DND-41 (cell line): ENCODE results near the gene PRKAR1B.

Source experiments
- ATAC-seq: fragments of 200-7000 bp; cut with Tn5 transposase; 3 replicates; pipeline ENCODE4 v1.9.1; 2021; ENCODE audit warnings: low read depth; ENCODE audit not compliant: insufficient read depth
- DNase-seq: peaks from one replicate; pipeline ENCODE4 v3.0.0-alpha.2; 2020
- H2AFZ ChIP-seq: 2 replicates; pipeline ENCODE4 v1.6.0; 2012; ENCODE audit warnings: low read depth, low read length
- H3K27ac ChIP-seq: 2 replicates; pipeline ENCODE4 v1.5.1; 2012; ENCODE audit warnings: low read length, inconsistent platforms
- H3K27me3 ChIP-seq: fragments of 200-600 bp; sonication (generic); 2 replicates; pipeline ENCODE4 v1.6.0; 2012; ENCODE audit warnings: low read length, mild to moderate bottlenecking, inconsistent platforms; ENCODE audit not compliant: insufficient read depth, poor library complexity
- H3K36me3 ChIP-seq: 2 replicates; pipeline ENCODE4 v1.5.1; 2012; ENCODE audit warnings: low read length, inconsistent platforms; ENCODE audit not compliant: insufficient read depth
- H3K4me1 ChIP-seq: 2 replicates; pipeline ENCODE4 v1.5.1; 2012; ENCODE audit warnings: mild to moderate bottlenecking, low read length; ENCODE audit not compliant: insufficient read depth
- H3K4me2 ChIP-seq: 2 replicates; pipeline ENCODE4 v1.6.0; 2012; ENCODE audit warnings: mild to moderate bottlenecking, moderate library complexity, low read length, inconsistent platforms; ENCODE audit not compliant: insufficient read depth
- H3K4me3 ChIP-seq, 2 experiments: fragments of 200-600 bp in 1 of 2; shearing (Covaris generic) in 1 of 2; 2 replicates each; pipeline ENCODE4 v1.5.1; 2012 to 2016; ENCODE audit warnings: inconsistent platforms in 2 of 2, low read length in 2 of 2, mild to moderate bottlenecking in 2 of 2, low read depth in 1 of 2, moderate library complexity in 1 of 2
- H3K79me2 ChIP-seq: 2 replicates; pipeline ENCODE4 v1.6.0; 2012; ENCODE audit warnings: low read length, inconsistent platforms; ENCODE audit not compliant: insufficient read depth
- H3K9ac ChIP-seq: 2 replicates; pipeline ENCODE4 v1.6.0; 2012; ENCODE audit warnings: low read depth, mild to moderate bottlenecking, inconsistent platforms, low read length, moderate library complexity
- H3K9me3 ChIP-seq: 2 replicates; pipeline ENCODE4 v1.5.1; 2012; ENCODE audit warnings: low read length, moderate library complexity, mild to moderate bottlenecking, inconsistent platforms; ENCODE audit not compliant: insufficient read depth, severe bottlenecking
- H4K20me1 ChIP-seq: 2 replicates; pipeline ENCODE4 v1.6.0; 2012; ENCODE audit warnings: low read length; ENCODE audit not compliant: insufficient read depth
- EZH2 ChIP-seq: IDR thresholded peaks from 3 replicates; pipeline ENCODE4 v1.6.1; 2012; ENCODE audit warnings: borderline replicate concordance, low read depth, mild to moderate bottlenecking, moderate library complexity, low read length, inconsistent platforms; ENCODE audit not compliant: severe bottlenecking
- TF ChIP-seq, protein P1 (sequence below): IDR thresholded peaks from 2 replicates; pipeline ENCODE4 v1.5.1; 2012; ENCODE audit warnings: borderline replicate concordance, low read length, moderate library complexity, mild to moderate bottlenecking; ENCODE audit not compliant: poor library complexity, severe bottlenecking; ENCODE audit errors: extremely low read depth

The PRKAR1B gene

DNA sequence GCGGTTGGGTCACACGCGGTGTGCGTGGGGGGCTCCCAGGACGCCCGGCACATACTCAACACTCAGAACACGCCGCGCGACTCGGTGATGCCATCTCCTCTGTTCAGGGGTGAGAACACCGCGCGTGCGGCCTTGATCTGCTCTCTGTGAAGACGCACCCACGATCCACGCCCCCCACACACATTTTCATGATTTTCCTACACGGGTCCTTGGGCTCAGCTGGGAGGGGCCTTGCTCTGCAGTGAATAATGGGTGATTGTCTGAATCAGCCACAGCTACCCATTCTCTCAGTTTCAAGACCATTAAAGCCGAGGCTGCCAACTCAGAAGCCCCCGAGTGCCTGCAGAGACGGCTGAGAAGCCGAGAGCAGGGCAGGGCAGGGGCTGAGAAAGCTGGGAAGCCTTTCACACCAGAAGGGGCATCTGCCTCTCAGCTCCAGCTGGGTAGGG is 153.1 kb downstream of the PRKAR1B start:
- peaks cover 1% of the 10 kb centered on the region; the same call in 1 of the 2 replicates for H4K20me1 ChIP-seq
- no peaks in the 10 kb centered on the region for H3K9me3 ChIP-seq
- H3K36me3 ChIP-seq, result peaks cover 63% of the 10 kb centered on the region
- no peak overlapping the region for H3K9ac ChIP-seq
- no peak overlapping the region; the same call in 1 of the 2 replicates for H3K27ac ChIP-seq
- H2AFZ ChIP-seq, result no peak overlapping the region
- H3K4me3 ChIP-seq, result no peak overlapping the region
- no peaks in the 10 kb centered on the region for H3K4me1 ChIP-seq
- ATAC-seq (no peak), DNase-seq (no peak)
- no peak overlapping the region for H3K4me2 ChIP-seq
- TF ChIP-seq EZH2, result no peak
- H3K79me2 ChIP-seq, result no peaks in the 10 kb centered on the region
- H3K27me3 ChIP-seq, result no peaks in the 10 kb centered on the region

DNA sequence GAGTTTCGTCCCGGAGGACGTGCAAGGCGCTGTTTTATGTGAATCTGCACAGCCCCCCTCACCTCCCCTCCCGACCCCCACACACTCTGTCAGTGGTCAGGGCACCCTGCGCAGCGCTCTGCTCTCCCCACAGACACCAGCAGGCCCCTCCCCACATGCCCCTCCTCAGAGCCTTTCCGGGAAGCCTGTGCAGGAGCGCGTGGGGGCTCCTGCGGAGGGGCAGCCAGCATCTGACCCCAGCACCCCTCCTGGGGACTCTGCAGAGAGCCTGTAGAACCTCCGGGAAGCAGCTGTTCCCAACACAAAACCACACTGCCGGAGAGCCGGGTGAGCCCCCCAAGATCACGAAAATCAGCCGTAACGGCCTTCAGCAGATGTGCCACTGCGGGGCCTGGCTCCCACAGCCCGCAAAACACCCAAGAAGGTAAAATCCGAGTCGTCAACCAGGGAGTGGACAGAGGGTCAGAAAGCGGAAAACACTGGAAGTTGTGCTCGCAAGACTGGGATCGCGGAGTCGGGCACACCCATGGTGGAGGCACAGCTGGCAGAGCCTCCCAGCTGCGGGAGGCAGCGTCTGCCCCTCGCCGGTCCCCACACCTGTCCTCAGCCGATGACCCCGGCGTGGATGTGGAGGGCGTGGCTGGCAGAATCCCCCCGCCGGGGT is 153.7 kb downstream of the PRKAR1B start:
- Histone ChIP-seq H3K9ac (no peak overlapping the region), H3K9me3 (no peaks in the 10 kb centered on the region), H2AFZ (no peak overlapping the region), H3K27me3 (no peaks in the 10 kb centered on the region), H3K79me2 (no peaks in the 10 kb centered on the region), H3K4me3 (no peak overlapping the region), H3K4me1 (no peaks in the 10 kb centered on the region), H3K4me2 (no peak overlapping the region), H4K20me1 (no peaks in the 10 kb centered on the region), H3K27ac (no peak overlapping the region), H3K36me3 (peaks cover 62% of the 10 kb centered on the region)
- TF ChIP-seq EZH2, result no peak
- TF ChIP-seq, protein P1, sequence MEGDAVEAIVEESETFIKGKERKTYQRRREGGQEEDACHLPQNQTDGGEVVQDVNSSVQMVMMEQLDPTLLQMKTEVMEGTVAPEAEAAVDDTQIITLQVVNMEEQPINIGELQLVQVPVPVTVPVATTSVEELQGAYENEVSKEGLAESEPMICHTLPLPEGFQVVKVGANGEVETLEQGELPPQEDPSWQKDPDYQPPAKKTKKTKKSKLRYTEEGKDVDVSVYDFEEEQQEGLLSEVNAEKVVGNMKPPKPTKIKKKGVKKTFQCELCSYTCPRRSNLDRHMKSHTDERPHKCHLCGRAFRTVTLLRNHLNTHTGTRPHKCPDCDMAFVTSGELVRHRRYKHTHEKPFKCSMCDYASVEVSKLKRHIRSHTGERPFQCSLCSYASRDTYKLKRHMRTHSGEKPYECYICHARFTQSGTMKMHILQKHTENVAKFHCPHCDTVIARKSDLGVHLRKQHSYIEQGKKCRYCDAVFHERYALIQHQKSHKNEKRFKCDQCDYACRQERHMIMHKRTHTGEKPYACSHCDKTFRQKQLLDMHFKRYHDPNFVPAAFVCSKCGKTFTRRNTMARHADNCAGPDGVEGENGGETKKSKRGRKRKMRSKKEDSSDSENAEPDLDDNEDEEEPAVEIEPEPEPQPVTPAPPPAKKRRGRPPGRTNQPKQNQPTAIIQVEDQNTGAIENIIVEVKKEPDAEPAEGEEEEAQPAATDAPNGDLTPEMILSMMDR, result no peak
- ATAC-seq (no peak), DNase-seq (no peak)

DNA sequence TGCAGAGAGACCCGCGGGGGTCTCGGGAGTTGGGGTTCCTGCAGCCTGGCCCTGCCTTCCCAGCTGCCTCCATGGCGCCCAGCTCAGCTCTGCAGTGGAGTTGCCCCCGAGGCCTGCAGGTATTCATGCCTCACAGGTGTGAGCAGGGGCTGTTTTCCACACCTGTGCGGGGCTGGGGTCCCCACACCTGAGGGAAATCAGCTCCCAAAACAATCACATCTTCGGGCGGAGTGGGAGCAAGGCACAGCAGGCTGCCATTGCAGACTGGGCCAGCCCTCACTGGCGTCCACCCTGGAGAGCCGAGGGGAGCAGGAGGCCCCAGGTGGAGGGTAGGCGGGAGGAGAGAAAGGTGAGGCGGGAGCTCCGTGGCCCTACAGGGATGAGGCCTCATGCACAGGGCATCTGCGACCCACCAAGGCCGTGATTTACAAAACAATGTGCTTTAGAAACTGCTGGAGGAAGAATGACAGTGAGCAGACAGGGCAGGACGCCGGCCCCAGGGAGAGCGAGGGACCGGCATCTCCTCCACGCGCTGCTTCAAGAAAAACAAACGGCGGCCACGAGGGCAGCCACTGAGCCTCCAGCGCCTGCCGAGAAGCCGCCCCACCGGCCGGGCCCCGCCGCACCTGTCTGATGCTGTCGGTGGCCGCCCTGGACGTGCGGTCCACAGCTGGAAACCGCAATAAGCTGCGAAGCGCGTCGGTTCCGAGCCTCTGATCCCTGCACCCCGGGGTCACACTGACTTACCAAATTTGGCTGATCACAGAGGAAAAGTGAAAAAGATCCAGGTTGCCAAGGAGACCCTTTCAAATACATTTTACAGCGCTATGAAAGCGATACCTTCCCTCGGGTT is 154.4 kb downstream of the PRKAR1B start:
- Histone ChIP-seq H3K27me3 (no peaks in the 10 kb centered on the region), H3K79me2 (no peaks in the 10 kb centered on the region), H3K9me3 (no peaks in the 10 kb centered on the region), H3K4me3 (no peak overlapping the region), H3K4me1 (no peaks in the 10 kb centered on the region), H4K20me1 (no peaks in the 10 kb centered on the region), H3K4me2 (no peak overlapping the region), H3K27ac (no peak overlapping the region), H3K9ac (no peak overlapping the region), H3K36me3 (peaks cover 59% of the 10 kb centered on the region), H2AFZ (no peak overlapping the region)
- DNase-seq (no peak), ATAC-seq (no peak)
- TF ChIP-seq, protein P1, result no peak
- no peak for TF ChIP-seq EZH2
